ENCODE results near the gene CABP5. TPM values are rescaled to one million over a fixed set of nuclear protein-coding genes. Genes with fewer than 3 reads are reported as not detected.

Gene CABP5
- total RNA-seq, 1 experiment from 2014 or later = not detected

DNA sequence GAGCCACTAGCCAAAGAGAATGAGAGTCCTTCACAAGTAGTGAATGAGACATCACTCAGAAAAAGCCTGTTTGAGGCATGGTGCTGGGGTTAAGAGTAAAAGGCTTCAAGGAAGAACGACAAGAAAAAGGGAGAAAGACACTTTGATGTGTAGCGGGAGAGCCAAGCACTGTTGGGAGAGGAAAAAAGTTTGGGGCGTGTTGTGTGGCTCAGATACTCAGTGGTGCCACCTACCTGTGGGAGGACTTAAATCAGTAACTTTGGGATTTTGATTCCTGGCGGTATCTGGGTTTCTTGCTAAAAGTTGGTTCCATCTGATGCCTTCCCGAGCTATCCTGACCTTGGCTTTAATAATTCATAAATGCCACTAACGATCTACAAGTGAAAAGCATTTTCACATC is 37.1 kb downstream of the CABP5 start:
- H4K20me1 ChIP-seq (ENCODE audit: control insufficient read depth, insufficient read depth, insufficient read length) = no peaks in the 10 kb centered on the region
- Mint-ChIP-seq H3K4me1 (peaks cover 5 to 6% of the 10 kb centered on the region in 2 experiments), H3K27ac (no peak overlapping the region), H3K36me3 (ENCODE audit: insufficient read depth in 1 of 3, low read depth in 3 of 3) (peaks cover 0 to 4% (median 2%) of the 10 kb centered on the region in 3 experiments; a peak in 3 of 7 replicates), H3K9me3 (peaks cover 0 to 3% of the 10 kb centered on the region in 2 experiments; a peak in 1 of 5 replicates), H3K27me3 (ENCODE audit: low read depth) (no peaks in the 10 kb centered on the region), H3K4me3 (no peak overlapping the region)
- no peak overlapping the region for H4K5ac ChIP-seq (ENCODE audit: insufficient read length, low read depth, low read length)
- H4K91ac ChIP-seq (ENCODE audit: insufficient read length, low read depth, low read length) = no peak overlapping the region
- H2BK20ac ChIP-seq (ENCODE audit: low read depth, low read length, poor library complexity, severe bottlenecking) = no peak overlapping the region
- H2BK12ac ChIP-seq (ENCODE audit: insufficient read length, low read depth, low read length) = no peak overlapping the region
- no peaks in the 10 kb centered on the region for H3K23me2 ChIP-seq (ENCODE audit: insufficient read length, low read depth, low read length, poor library complexity, severe bottlenecking)
- peak; percentile 33 for DNase-seq
- H2BK120ac ChIP-seq (ENCODE audit: low read depth, low read length, poor library complexity, severe bottlenecking) = no peak overlapping the region
- H3K56ac ChIP-seq (ENCODE audit: insufficient read length, low read depth, low read length) = no peak overlapping the region
- H3K79me2 ChIP-seq (ENCODE audit: insufficient read depth, low read length) = no peaks in the 10 kb centered on the region
- no CpG with 5 or more reads among the region's 6 CpGs for WGBS (ENCODE audit: extremely low coverage, insufficient read length, low lambda C conversion rate)
- no peak overlapping the region for H4K8ac ChIP-seq (replicated peaks; ENCODE audit: insufficient read length, low read depth, low read length)
- H2BK5ac ChIP-seq (ENCODE audit: insufficient read length, low read length) = no peak overlapping the region
- no peak overlapping the region for H3K9ac ChIP-seq (ENCODE audit: extremely low read depth, insufficient read length, low read length)
- H2AFZ ChIP-seq (ENCODE audit: low read length) = peak overlapping the region; percentile 100
- no peak overlapping the region for H2BK15ac ChIP-seq (ENCODE audit: low read depth, low read length)
- no peak overlapping the region for H2AK5ac ChIP-seq (ENCODE audit: insufficient read length, low read length)
- H3K9me3 ChIP-seq (ENCODE audit: control insufficient read depth, low read depth, low read length) = no peaks in the 10 kb centered on the region
- no peak overlapping the region for H3K18ac ChIP-seq (ENCODE audit: insufficient read length, low read depth, low read length)
- peak; percentile 68 for TF ChIP-seq CTCF (conservative IDR thresholded peaks at IDR 0.05)
- H3K27me3 ChIP-seq (ENCODE audit: insufficient read depth, low read length) = no peaks in the 10 kb centered on the region
- no peak overlapping the region for H3K23ac ChIP-seq (ENCODE audit: insufficient read length, low read depth, low read length)
- no peak overlapping the region for H3K14ac ChIP-seq (ENCODE audit: insufficient read depth, low read length)
- H3K4ac ChIP-seq (ENCODE audit: low read depth, low read length) = no peak overlapping the region
- no peak overlapping the region for H3T11ph ChIP-seq (ENCODE audit: low read length)
- no peaks in the 10 kb centered on the region for H3K4me1 ChIP-seq (ENCODE audit: insufficient read depth, low read length)
- H3K4me2 ChIP-seq (ENCODE audit: insufficient read depth, insufficient read length, low read length) = no peak overlapping the region
- H3K79me1 ChIP-seq (ENCODE audit: insufficient read depth, low read depth, low read length, poor library complexity, severe bottlenecking) = no peaks in the 10 kb centered on the region
- H3K27ac ChIP-seq (ENCODE audit: insufficient read length, low read depth, low read length) = no peak overlapping the region
